Osteocyte (in vitro differentiated cells): ENCODE results near the gene TRAPPC4. TPM values are rescaled to one million over a fixed set of nuclear protein-coding genes. Genes with fewer than 3 reads are reported as not detected.
A peak's percentile ranks its signal among the peaks of the same experiment; 100 is the strongest.
"Not testable (repeated sequence)": the region's sequence is repeated elsewhere in the genome, so short reads cannot be mapped to it uniquely, and the experiment has no call there.

Experiments
- DNase-seq: peaks from one replicate; pipeline ENCODE4 v3.0.0; 2021; ENCODE audit warnings: mixed read lengths; ENCODE audit not compliant: unreplicated experiment; ENCODE audit errors: extremely low spot score
- H3K27ac Mint-ChIP-seq: one replicate; pipeline ENCODE4 v1.8.0; 2021; ENCODE audit warnings: mild to moderate bottlenecking, mixed read lengths; ENCODE audit not compliant: unreplicated experiment
- H3K27me3 Mint-ChIP-seq: one replicate; pipeline ENCODE4 v1.8.0; 2021; ENCODE audit warnings: mixed read lengths; ENCODE audit not compliant: unreplicated experiment
- H3K36me3 Mint-ChIP-seq: one replicate; pipeline ENCODE4 v1.8.0; 2021; ENCODE audit warnings: mixed read lengths; ENCODE audit not compliant: unreplicated experiment
- H3K4me1 Mint-ChIP-seq: one replicate; pipeline ENCODE4 v1.8.0; 2021; ENCODE audit warnings: mixed read lengths; ENCODE audit not compliant: unreplicated experiment
- H3K4me3 Mint-ChIP-seq: one replicate; pipeline ENCODE4 v1.8.0; 2021; ENCODE audit warnings: mild to moderate bottlenecking, moderate library complexity, mixed read lengths; ENCODE audit not compliant: unreplicated experiment
- H3K9me3 Mint-ChIP-seq: one replicate; pipeline ENCODE4 v1.8.0; 2021; ENCODE audit warnings: mixed read lengths; ENCODE audit not compliant: unreplicated experiment
- CTCF ChIP-seq: fragments of 200-600 bp; sonication (generic); IDR thresholded peaks from 2 replicates; pipeline ENCODE4 v1.5.0; 2021; ENCODE audit warnings: antibody characterized with exemption, mild to moderate bottlenecking, moderate library complexity
- total RNA-seq: library from RNA; stranded (reverse); gene quantifications from 2 replicates; pipeline ENCODE4 v1.2.1, GENCODE V29; 2021

The TRAPPC4 gene
- total RNA-seq, 1 donor from 2014 or later, result 75.3 TPM

GRCh38 chr11:119030329-119031047 lies 11.9 kb downstream of the TRAPPC4 start, which contains the start of gene SLC37A4:
TSS of gene SLC37A4 (minus strand) at chr11:119030877.
- H3K4me1 Mint-ChIP-seq, result peaks cover 17% of the 10 kb centered on the region
- peak within 1 kb of the TSS; percentile 79 for H3K4me3 Mint-ChIP-seq
- no peaks in the 10 kb centered on the region for H3K9me3 Mint-ChIP-seq
- no peaks in the 10 kb centered on the region for H3K27me3 Mint-ChIP-seq
- no peak within 1 kb of the TSS for H3K27ac Mint-ChIP-seq
- peak; percentile 99 for DNase-seq
- no peaks in the 10 kb centered on the region for H3K36me3 Mint-ChIP-seq
- peak; percentile 90 for TF ChIP-seq CTCF

GRCh38 chr11:119031912-119032280 lies 13.3 kb downstream of the TRAPPC4 start:
- TF ChIP-seq CTCF, result no peak
- Mint-ChIP-seq H3K4me1 (peaks cover 17% of the 10 kb centered on the region), H3K27me3 (no peaks in the 10 kb centered on the region), H3K4me3 (no peak overlapping the region), H3K27ac (no peak overlapping the region), H3K9me3 (no peaks in the 10 kb centered on the region), H3K36me3 (no peaks in the 10 kb centered on the region)
- no peak for DNase-seq

- not testable (repeated sequence) for H3K27ac Mint-ChIP-seq, H3K27me3 Mint-ChIP-seq, H3K4me3 Mint-ChIP-seq, DNase-seq, H3K9me3 Mint-ChIP-seq, H3K36me3 Mint-ChIP-seq
- peaks cover 14% of the 10 kb centered on the region for H3K4me1 Mint-ChIP-seq
Observed at GRCh38 chr11:119033421-119033820, 14.9 kb downstream of the TRAPPC4 start.

GRCh38 chr11:119034813-119035212 lies 16.2 kb downstream of the TRAPPC4 start:
- Mint-ChIP-seq H3K36me3 (no peaks in the 10 kb centered on the region), H3K27ac (no peak overlapping the region), H3K9me3 (no peaks in the 10 kb centered on the region), H3K4me3 (no peak overlapping the region), H3K27me3 (no peaks in the 10 kb centered on the region), H3K4me1 (peaks cover 3% of the 10 kb centered on the region)
- TF ChIP-seq CTCF, result no peak
- DNase-seq, result no peak

- Mint-ChIP-seq H3K27ac (no peak overlapping the region), H3K27me3 (no peaks in the 10 kb centered on the region)
- DNase-seq, result no peak
Observed at GRCh38 chr11:119038884-119039283, 20.3 kb downstream of the TRAPPC4 start.

GRCh38 chr11:119039471-119039870 lies 20.9 kb downstream of the TRAPPC4 start:
- not testable (repeated sequence) for H3K36me3 Mint-ChIP-seq, H3K4me3 Mint-ChIP-seq, H3K27ac Mint-ChIP-seq, H3K4me1 Mint-ChIP-seq, DNase-seq, H3K9me3 Mint-ChIP-seq, H3K27me3 Mint-ChIP-seq

More at GRCh38 chr11:119038884-119039283, 20.3 kb downstream of the TRAPPC4 start:
- Mint-ChIP-seq H3K9me3 (no peaks in the 10 kb centered on the region), H3K4me3 (no peak overlapping the region), H3K36me3 (no peaks in the 10 kb centered on the region), H3K4me1 (no peaks in the 10 kb centered on the region)
- no peak for TF ChIP-seq CTCF
